Lower lobe of right lung (tissue), 2 donors: ENCODE measurements around the gene NOSTRIN. TPM values are rescaled to one million over a fixed set of nuclear protein-coding genes. Genes with fewer than 3 reads are reported as not detected.

Experiments used
- ATAC-seq, 2 donors: fragments of 200-7000 bp; cut with Tn5 transposase; one replicate each; pipeline ENCODE4 v1.9.1; 2020 to 2022; ENCODE audit warnings: mild to moderate bottlenecking in 2 of 2, moderate library complexity in 2 of 2
- DNase-seq: peaks from one replicate; pipeline ENCODE4 v3.0.0-alpha.2; 2020
- H3K27ac ChIP-seq: fragments of 200-600 bp; one replicate; pipeline ENCODE4 v1.8.0; 2022
- H3K27me3 ChIP-seq: fragments of 200-600 bp; one replicate; pipeline ENCODE4 v1.8.0; 2022; ENCODE audit warnings: low read depth
- H3K36me3 ChIP-seq: fragments of 200-600 bp; one replicate; pipeline ENCODE4 v1.8.0; 2022; ENCODE audit warnings: mild to moderate bottlenecking
- H3K4me1 ChIP-seq: fragments of 200-600 bp; one replicate; pipeline ENCODE4 v1.8.0; 2022
- H3K4me3 ChIP-seq: fragments of 200-600 bp; one replicate; pipeline ENCODE4 v1.8.0; 2022; ENCODE audit warnings: mild to moderate bottlenecking
- H3K9me3 ChIP-seq: fragments of 200-600 bp; one replicate; pipeline ENCODE4 v1.8.0; 2022
- intact Hi-C: fragments of 100-400 bp; cut with DNase I; formaldehyde crosslinking; loops from one replicate; pipeline ENCODE4 v1.11.0; 2022
- total RNA-seq: library from RNA; stranded (reverse); fragmentation: NEBNext Ultra II Directional; extraction: Animal tissue kit (Norgen Biotek cat#: 25700); gene quantifications from one replicate; pipeline ENCODE4 v1.2.1, GENCODE V29; 2021
- TF ChIP-seq, protein P1 (sequence below): fragments of 200-600 bp; IDR thresholded peaks from one replicate; pipeline ENCODE4 v1.8.0; 2022; ENCODE audit warnings: antibody characterized with exemption, mild to moderate bottlenecking
- donor health status: DM: no; HTN: yes; CAD: no; lungs with severe emphysema.

Gene NOSTRIN
- total RNA-seq, 1 donor from 2014 or later: 45.2 TPM

- DNase-seq (no peak), ATAC-seq (no peak)
- Histone ChIP-seq H3K4me1 (no peaks in the 10 kb centered on the region), H3K9me3 (no peaks in the 10 kb centered on the region), H3K27ac (no peak overlapping the region), H3K36me3 (no peaks in the 10 kb centered on the region), H3K27me3 (no peaks in the 10 kb centered on the region), H3K4me3 (no peak overlapping the region)
- intact Hi-C loops: no loop called here
- TF ChIP-seq, protein P1, sequence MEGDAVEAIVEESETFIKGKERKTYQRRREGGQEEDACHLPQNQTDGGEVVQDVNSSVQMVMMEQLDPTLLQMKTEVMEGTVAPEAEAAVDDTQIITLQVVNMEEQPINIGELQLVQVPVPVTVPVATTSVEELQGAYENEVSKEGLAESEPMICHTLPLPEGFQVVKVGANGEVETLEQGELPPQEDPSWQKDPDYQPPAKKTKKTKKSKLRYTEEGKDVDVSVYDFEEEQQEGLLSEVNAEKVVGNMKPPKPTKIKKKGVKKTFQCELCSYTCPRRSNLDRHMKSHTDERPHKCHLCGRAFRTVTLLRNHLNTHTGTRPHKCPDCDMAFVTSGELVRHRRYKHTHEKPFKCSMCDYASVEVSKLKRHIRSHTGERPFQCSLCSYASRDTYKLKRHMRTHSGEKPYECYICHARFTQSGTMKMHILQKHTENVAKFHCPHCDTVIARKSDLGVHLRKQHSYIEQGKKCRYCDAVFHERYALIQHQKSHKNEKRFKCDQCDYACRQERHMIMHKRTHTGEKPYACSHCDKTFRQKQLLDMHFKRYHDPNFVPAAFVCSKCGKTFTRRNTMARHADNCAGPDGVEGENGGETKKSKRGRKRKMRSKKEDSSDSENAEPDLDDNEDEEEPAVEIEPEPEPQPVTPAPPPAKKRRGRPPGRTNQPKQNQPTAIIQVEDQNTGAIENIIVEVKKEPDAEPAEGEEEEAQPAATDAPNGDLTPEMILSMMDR: no peak
Observed at GRCh38 chr2:168903888-168904287, 101.5 kb downstream of the NOSTRIN start.

DNA sequence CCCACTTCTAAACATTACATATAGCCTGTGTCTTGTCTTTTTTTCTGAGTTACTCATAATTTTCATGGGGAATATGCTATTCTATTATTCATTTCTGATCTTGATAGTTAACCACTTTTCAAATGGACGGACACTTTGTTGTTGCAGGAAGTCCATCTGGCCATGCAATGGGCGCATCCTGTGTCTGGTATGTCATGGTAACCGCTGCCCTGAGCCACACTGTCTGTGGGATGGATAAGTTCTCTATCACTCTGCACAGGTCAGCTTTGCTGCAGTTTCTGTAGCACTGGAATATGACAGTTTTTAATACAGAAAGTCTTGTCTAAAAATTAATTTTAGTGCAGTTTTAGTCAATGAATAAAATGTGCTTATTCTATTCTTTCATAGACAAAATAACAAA, 101.9 kb downstream of the NOSTRIN start:
- intact Hi-C loops: no loop called here
- Histone ChIP-seq H3K4me1 (no peaks in the 10 kb centered on the region), H3K36me3 (no peaks in the 10 kb centered on the region), H3K27me3 (no peaks in the 10 kb centered on the region), H3K27ac (no peak overlapping the region), H3K9me3 (no peaks in the 10 kb centered on the region), H3K4me3 (no peak overlapping the region)
- ATAC-seq (no peak), DNase-seq (no peak)
- TF ChIP-seq, protein P1: no peak

DNA sequence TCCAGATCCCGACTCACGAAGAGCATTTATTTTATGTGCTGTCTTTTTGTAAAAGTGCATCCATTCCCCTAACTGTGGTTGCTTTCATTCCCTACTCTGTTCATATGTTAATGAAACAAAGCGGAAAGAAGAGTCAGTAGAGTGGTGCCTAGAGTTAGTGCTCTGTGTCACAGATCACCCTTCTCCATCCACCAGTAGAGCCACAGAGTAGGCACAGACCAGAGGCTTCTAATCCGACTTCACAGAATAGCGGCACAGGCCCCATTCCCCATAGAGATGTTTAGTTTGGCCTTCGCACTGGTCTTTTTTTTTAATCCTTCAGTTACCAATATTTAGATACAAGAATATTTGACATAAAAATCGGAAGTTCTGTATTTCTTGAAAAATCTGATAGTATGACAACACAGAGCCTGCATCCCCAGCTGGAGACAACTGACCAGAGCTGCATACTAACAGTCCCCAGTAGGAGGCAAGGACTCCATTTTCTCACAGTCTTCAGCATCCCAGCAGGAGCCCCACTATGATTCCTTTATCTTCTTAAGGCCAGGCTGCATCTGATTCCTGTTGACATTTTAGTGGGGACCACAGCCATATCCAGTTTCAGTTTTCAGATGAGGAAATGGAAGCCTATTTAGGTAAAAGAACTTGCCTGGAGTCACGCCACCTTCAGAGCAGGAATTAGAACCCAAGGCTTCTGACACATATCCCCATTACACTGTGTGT, 105.7 kb downstream of the NOSTRIN start:
- intact Hi-C loops: no loop called here
- no peak for DNase-seq
- ATAC-seq: no peak
- H3K4me1 ChIP-seq: peaks cover 7% of the 10 kb centered on the region
- no peaks in the 10 kb centered on the region for H3K9me3 ChIP-seq
- no peak overlapping the region for H3K27ac ChIP-seq
- H3K27me3 ChIP-seq: peaks cover 7% of the 10 kb centered on the region
- TF ChIP-seq, protein P1: no peak
- no peak overlapping the region for H3K4me3 ChIP-seq
- no peaks in the 10 kb centered on the region for H3K36me3 ChIP-seq

GRCh38 chr2:168910330-168910729, 107.9 kb downstream of the NOSTRIN start:
- Histone ChIP-seq H3K36me3 (no peaks in the 10 kb centered on the region), H3K4me1 (peaks cover 7% of the 10 kb centered on the region), H3K27me3 (peaks cover 7% of the 10 kb centered on the region), H3K27ac (no peak overlapping the region), H3K9me3 (no peaks in the 10 kb centered on the region), H3K4me3 (no peak overlapping the region)
- DNase-seq (no peak), ATAC-seq (no peak)
- TF ChIP-seq, protein P1: no peak
- intact Hi-C loops: no loop called here

GRCh38 chr2:168912466-168912865, 110.0 kb downstream of the NOSTRIN start:
- TF ChIP-seq, protein P1: no peak
- intact Hi-C loops: no loop called here
- H3K4me1 ChIP-seq: peaks cover 7% of the 10 kb centered on the region
- DNase-seq (no peak), ATAC-seq (no peak)
- no peaks in the 10 kb centered on the region for H3K36me3 ChIP-seq
- no peak overlapping the region for H3K4me3 ChIP-seq
- no peaks in the 10 kb centered on the region for H3K9me3 ChIP-seq
- H3K27me3 ChIP-seq: peaks cover 7% of the 10 kb centered on the region
- H3K27ac ChIP-seq: no peak overlapping the region
